GDM1 (cell line): ENCODE measurements around the gene ANKRD27.
"Not testable (repeated sequence)": the region's sequence is repeated elsewhere in the genome, so short reads cannot be mapped to it uniquely, and the experiment has no call there.

Source experiments
- DNase-seq: peaks from one replicate; lab custom pipeline; 2025; lab: John Stamatoyannopoulos, UW

The ANKRD27 gene

DNA sequence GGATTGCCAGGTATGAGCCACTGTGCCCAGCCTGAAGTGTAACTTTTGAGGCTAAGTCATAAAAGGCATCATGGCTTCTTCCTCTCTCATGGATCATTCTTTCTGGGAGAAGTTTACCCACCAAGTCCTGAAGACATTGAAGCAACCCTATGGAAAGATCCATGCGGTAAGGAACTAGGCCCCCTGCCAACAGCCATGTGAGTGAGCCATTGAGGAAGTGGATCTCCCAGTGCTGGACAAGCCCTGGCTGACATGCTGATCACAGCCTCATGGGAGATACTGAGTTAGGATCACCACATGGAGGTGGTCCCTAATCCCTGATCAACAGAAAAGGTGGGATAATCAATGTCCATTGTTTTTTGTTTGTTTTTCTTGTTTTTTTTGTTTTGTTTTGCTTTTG lies 13.3 kb upstream of the ANKRD27 start:
- DNase-seq = no peak

DNA sequence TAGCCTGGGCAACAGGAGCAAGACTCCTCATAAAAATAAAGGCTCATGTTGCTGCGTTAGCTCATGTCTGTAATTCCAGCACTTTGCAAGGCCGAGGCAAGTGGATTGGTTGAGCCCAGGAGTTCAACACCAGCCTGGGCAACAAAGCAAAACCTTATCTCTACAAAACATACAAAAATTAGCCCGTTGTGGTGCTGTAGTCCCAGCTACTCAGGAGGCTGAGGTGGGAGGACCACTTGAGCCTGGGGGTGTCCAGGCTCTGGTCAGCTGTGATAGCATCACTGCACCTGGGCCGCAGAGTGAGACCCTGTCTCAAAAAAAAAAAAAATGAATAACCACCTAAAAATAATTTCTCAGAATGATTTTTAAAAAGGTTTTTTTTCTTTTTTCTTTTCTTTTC lies 12.7 kb upstream of the ANKRD27 start:
- no peak for DNase-seq

DNA sequence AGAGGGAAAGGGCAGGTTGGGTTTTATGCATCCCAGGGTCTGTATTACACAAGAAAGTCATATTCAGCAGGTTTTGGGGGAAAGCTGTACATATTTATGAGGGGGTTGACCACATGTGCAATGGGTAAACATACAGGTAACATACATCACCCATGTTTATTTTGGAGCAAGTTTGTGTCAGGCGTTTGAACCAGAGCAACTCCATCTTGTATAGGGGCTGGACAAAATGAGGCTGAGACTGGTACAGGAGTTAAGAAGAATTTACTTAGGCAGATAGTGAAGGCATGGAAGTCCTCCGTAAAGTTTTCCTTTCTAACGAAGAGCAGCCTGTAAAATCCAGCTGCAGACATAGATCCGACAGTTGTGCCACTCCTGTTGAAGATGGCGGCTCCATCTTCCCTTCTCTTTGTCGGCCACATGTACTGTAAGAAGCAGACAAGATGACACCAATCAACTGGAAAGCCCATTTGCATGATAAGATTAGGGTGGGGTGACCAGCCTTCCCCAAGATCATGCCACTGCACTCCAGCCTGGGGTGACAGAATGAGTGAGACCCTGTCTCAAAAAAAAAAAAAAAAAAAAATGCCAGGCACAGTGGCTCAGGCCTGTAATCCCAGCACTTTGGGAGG lies 12.0 kb upstream of the ANKRD27 start:
- DNase-seq = no peak

DNA sequence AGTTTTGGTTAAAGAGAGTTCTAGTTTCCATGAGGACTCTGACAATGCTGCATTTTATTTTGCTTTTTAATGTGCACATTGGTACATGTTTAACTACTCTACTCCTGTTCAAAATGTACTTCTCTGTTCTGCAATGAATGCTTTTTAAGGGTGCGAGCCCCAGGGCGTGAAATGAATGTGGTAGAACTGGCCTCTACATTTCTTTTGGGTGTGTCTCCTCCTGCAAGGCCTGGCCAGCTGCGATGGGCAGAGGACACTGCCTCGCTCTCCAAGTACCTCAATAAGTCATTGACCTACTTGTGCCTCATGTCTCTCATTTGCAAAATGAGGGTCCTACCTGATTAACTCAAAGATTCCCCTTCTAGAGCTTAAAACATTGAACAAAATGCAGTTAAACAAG lies 7.3 kb upstream of the ANKRD27 start:
- no peak for DNase-seq

DNA sequence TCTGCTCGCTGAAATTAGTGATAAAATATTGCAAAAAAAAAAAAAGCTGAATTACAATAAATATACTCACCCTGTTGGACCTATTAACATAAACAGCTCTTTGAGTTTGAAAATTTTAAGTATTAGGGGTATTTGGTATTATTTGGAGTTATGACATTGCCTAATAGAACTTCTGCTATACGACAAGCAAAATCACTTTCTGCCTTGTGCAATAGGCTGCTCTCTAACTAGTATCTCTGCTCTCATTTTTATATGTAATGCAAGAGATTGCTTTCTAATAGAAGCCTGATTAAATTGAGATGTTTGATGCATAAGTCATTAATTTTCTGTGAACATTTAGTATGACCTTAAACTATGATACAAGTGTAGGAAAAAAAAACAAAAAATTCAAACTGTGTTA lies 6.0 kb upstream of the ANKRD27 start:
- DNase-seq = no peak

DNA sequence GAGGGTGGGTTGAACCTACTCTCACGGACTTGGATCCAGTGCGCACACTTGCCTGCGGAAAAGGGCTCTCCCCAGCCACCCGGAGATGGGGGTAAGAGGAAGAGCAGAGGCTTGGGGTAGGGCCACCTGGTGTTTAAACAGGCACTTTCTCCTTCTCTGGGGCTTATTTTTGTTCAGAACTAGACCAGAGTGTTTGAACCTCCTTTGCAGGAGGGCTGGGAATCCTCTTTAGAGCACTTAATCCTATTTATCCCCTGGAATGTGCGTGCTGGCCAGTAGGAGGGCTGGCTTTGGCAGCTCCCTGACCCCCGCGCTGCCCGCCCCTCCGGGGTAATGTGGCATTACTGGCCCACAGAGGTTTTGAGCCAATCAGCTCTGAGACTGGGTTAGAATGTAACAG lies 2.7 kb upstream of the ANKRD27 start:
- no peak for DNase-seq

DNA sequence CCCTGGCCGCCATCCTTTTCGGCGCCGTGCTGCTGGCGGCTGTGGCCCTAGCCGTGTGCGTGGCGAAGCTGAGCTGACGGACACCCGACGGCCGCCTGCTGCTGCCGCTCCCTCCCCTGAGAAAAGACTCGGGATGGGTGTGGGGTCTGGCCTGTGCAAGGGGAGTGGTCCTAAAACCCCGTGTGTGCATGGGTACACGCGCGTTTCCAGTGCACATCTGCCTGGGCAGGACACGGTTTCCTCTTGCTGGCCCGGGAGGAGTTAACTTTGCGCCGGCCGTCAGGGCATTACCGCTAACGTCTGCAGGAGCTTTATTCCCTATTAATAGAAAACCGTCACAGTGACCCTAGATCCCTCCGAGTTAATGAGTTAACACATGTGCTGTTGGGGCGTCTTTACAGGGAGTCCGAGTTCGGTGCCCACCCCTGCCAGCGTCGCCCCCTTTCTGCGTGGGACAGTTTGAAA lies 1.9 kb upstream of the ANKRD27 start:
- no peak for DNase-seq

DNA sequence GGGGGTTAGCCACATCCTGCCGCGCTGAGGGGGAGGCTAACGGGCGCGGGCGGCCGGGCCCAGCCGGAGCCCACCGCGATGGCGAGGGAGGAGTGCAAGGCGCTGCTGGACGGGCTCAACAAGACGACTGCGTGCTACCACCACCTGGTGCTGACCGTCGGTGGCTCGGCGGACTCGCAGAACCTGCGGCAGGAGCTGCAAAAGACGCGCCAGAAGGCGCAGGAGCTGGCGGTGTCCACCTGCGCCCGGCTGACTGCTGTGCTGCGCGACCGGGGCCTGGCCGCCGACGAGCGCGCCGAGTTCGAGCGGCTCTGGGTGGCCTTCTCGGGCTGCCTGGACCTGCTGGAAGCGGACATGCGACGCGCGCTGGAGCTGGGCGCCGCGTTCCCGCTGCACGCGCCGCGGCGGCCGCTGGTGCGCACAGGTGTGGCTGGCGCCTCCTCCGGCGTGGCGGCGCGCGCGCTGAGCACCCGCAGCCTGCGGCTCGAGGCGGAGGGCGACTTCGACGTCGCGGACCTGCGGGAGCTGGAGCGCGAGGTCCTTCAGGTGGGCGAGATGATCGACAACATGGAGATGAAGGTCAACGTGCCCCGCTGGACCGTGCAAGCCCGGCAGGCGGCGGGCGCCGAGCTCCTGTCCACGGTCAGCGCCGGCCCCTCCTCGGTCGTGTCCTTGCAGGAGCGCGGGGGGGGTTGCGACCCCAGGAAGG lies 1.4 kb upstream of the ANKRD27 start:
- DNase-seq = no peak

DNA sequence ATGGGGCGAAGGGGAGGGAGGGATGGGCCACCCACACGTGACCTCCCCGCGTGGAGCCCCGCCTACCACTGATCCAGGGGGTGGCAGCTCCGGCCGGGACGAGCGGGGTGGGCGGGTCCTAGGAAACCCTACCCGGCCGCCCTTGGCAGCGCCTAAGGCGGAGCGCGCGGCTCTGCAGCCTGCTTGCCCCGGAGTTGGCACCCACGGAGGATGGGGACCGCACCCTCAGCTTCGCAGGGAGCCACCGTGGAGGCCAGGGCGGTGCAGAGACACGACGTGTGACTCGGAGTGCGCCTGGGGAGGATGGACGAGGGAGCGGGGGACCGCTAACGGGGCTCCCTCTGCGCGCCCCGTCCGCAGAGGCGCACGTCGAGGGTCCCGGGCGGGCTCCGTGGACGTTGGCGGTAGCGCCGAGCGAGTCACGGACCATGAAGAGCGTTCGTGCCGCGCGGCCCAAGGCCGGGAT lies 773 bp upstream of the ANKRD27 start, which contains the start of gene RGS9BP:
Gene RGS9BP, plus strand, starts transcription at position 129 of the 466 bp plus-strand sequence. CDS start 416 bp downstream, outside the sequence.
- peak; percentile 70 for DNase-seq

DNA sequence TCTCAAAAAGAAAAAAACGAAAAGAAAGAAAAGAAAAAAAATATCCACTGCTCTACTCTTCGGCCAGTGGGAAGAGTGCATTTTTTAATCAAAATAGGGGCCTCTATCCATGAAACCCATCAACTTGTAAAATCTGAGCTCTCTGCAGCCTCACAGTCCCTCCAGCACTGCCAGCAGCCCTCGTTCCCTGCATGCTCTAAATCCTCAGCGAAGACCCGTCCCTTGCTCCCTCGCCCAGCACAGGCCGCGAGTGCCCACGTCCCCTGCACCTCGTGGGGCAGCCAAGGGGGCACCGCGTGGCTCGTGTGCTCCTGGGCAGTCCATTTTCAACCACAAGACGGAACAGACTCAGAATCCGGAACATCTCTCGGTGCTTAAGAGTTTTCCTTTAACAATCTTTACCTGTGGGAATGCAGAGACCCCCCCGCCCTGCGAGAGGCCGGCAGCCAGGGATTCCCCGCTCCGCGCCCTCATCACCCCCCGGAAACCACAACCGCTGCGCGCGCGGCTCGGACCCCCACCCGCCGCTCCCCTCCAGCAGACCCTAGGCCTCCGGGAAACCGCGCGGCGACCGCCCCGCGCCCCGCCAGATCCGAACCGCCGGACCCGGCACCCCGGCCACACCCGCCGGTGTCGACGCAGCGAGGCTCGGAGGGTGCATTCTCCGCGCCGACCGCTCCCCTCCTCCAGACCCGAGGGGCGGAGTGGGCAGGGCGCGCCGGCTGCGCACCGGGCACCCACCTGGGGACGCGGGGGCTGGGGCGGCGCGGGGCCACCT lies 638 bp downstream of the ANKRD27 start:
- no peak for DNase-seq

DNA sequence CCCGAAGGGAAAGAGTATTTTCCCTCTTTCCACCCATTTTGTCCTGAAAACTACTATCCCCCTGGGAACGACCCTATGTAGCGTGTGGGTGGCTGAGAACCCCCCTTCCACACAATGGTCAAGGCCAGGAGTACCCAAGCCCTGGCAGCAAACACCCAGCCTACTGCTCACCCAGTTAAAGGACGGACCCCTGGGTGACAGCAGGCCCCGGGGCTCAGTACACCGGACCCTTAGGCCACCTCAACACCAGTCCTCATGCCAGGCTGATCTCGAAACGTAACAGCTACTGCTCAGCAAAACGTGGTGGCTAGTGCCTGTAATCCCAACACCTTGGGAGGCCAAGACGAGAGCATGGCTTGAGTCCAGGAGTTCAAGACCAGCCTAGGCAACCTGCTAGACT lies 1.4 kb downstream of the ANKRD27 start:
- no peak for DNase-seq

DNA sequence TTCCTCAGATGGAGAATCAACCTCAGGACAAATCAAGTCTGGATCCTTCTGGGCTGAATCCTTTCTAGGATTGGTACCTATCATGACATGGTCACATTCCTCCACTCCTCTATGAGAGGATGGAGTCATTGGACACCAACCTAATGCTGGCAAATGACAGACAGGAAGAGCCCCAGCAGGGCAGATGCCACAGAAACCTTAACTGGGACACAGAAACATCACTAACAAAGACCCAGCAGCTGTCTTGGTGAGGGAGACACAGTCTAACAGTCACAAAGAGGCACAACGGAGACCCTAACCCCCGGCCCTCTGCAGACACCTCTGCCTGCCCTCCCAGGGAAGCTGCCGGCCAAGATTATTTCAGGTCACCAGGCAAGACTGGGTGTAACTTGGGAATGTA lies 2.1 kb downstream of the ANKRD27 start:
- DNase-seq = no peak

DNA sequence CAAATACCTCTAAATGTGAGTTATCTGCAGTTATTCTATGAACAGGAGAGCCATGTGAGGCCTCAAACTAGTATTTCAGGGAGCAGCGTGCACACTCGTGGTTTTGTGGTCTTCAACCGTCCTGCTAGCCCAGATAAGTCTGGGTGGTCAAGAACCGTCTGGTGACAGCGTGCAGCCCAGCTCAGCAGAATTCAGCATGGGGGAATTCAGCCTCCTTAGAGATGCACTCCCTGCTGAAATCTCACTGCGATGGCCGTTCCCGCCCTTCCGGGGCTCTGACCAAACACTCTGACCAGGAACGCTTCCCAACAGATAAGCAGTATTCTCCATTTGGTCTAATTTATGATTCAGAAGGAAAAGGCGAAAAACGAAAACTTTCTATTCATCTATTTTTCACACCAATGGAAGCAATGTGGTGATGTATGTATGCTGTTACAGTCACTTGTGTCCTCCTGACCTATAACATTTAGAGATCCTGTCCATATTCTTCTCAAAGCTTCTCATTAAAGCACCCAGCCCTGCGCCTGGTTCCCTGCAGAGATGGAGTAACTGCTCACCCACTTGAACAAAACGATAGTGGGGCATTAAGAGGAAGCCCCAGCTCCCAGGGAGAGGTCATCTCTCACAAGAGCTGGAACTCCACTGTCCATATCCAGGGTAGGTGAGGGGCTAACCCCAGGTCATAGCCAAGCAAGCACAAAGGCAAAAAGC lies 2.9 kb downstream of the ANKRD27 start:
- peak; percentile 16 for DNase-seq

DNA sequence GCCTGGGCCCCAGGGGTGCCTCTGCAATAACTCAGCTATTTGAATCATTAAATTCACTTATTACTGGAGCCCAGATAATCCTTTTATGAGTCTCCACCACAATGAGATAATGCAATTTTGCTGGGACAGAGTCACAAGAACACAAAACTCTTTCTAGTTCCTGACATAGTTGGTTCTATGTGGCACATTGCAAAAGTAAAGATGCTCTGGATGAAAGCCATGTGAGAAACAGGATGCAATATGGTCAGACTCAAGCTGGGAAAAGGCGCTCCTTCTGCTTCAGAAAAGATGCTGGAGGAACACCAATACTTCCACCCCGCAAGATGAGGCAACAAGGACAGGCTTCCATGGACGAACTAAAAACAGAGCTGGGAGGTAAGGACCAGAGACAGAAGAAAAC lies 5.7 kb downstream of the ANKRD27 start:
- no peak for DNase-seq

DNA sequence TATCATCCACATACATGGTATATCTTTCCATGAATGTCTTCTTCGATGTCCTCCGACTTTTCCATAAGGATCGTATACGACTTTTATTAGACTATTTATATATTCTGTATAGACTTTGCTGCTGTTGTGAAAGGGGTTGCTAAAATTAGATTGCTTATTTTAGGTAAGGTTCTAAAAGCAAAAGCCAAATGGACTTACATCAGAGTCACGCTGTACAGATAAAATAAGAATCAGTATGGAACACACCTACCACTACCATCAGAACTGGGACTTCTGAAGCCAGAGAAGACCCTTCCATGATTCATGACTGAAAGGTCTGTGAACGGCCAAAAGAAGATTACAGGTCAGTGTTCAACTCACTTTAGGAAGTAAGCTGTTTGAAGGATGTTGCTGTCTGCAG lies 8.9 kb downstream of the ANKRD27 start:
- DNase-seq = no peak

DNA sequence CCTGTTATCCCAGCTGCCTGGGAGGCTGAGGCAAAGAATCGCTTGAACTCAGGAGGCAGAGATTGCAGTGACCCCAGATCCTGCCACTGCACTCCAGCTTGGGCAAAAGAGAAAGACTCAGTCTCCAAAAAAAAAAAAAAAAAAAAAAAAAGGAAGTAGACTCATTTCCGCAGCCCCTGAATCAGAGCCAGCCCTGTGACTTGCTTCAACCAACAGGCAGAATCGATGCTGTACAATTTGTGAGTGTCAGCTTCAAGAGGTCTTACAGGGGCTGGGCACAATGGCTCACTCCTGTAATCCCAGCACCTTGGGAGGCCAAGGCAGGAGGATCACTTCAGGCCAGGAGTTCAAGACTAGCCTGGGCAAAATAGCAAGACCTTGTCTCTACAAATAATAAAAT lies 12.8 kb downstream of the ANKRD27 start:
- DNase-seq = no peak

DNA sequence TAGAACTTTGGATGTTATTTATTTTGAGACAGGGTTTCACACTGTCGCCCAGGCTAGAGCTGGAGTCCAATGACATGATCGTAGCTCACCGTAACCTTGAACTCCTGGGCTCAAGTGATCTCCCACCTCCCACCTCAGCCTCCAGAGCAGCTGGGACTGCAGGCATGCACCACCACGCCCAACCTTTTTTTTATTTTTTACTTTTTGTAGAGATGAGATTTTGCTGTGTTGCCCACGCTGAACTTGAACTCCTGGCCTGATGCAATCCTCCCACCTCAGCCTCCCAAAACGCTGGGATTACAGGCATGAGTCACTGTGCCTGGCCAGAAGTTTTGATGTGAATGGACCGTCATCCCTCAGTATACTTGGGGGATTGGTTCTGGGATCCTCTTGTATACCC lies 13.7 kb downstream of the ANKRD27 start:
- no peak for DNase-seq

DNA sequence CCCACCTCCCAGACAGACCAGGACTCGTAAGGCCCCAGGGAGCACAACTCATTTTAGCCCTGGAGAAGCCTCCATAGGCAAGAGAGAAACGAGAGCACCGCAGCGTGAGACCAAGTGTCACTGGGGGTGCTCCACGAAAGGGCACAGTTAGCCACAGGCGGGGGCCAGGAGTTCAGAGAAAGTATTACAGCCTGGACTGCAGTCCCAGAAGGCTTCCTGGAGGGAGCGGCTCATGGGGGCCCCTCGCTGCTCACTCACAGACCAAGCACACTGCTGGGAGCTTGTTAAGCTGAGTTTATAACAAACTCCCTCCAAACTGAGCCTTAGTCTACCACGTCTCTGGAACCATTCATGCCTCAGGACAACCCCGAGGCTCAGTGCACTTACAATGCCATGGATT lies 16.5 kb downstream of the ANKRD27 start:
- DNase-seq = no peak

DNA sequence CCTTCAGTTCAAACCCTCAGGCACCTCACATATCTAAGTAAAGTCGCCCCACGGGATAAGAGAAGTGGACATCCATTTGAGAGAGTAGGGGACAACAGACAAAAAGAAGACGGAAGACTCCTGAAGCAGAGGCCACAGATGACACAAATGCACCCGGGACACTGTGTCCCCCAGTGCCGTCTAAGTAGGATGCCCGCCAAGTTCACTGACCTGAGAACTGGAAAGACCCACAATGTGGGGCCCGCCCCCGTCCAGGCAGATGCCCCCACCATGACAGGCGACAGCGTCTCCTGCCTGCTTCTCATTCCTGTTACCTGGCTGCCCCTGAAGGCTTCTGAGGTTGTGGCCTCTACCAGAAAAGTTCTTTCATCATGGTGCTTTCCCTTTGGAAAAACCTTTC lies 16.9 kb downstream of the ANKRD27 start:
- no peak for DNase-seq

DNA sequence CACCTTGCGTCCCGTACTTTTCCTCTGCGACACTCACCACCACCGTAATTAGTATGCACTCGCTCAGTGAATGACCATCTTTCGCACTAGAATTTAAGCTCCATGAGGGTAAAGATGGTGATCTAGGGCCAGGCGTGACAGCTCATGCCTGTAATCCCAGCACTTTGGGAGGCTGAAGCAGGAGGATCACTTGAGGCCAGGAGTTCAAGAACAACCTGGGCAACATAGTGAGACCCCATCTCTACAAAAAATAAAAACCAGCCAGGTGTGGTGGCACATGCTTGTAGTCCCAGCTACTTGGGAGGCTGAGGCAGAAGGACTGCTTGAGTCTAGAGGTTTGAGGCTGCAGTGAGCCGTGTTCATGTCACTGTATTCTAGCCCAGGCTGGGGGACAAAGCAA lies 18.6 kb downstream of the ANKRD27 start:
- not testable (repeated sequence) for DNase-seq

DNA sequence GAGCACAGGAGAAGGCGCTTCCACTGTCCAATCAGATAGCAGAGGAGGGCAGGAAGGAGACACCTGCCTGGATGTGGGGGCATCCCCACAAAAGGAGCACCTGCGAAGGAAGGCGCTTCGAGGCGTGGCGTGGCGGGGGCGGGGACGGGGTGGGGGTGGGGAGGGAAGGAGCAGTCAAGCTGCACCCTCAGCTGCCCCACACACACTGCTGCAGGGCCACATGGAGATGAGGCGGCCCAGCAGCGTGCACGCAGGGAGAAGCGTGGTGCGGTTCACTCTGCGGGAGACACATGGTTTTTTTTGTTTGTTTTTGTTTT lies 21.4 kb downstream of the ANKRD27 start:
- no peak for DNase-seq

DNA sequence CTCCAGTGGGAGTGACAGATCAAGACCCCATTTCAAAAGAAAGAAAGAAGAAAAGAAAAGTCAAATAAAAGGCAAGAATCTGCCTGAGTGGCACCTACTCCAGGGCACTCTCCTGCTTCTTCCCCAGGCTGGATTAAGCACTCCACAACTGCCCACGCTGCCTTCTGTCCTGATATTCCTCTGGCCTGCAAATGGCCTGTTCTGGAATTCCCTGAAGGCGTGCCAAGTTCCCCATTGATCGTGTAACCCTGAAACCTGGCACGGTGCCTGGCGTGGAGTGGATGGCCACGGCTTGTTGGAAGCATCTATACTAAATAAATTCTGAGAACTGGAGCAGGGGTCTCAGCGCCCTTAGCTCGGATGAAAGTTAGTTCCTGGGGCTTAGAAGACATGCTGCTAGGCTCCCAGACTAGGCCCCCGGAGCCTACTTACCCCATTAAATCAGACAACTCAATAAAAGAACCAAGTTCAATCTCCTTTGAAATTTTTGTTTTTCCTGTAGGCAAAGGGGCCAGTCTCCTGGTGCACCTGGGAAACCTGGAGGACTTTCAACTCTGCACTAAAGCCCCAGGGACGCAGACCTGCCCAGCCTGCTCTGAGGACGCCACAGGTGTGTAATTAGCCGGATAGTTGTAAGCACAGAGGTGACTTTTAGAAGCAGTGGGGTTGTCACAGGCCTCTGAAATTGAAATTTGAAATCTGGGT lies 21.9 kb downstream of the ANKRD27 start:
- no peak for DNase-seq
